ENCODE data around the gene ATP2B1. TPM values are rescaled to one million over a fixed set of nuclear protein-coding genes. Genes with fewer than 3 reads are reported as not detected.

Gene ATP2B1
- total and polyA plus RNA-seq, 9 donors = 9.0 to 60.3 (median 25.6) TPM

GRCh38 chr12:89729946-89730459, 21.4 kb upstream of the ATP2B1 start:
- H3K27ac ChIP-seq = no peak overlapping the region
- WGBS, 3 donors = 74 to 80% (median 77%) methylated on average over 4 of the region's 4 CpGs
- H3K27me3 ChIP-seq = no peaks in the 10 kb centered on the region
- H3K4me3 ChIP-seq = no peak overlapping the region
- no peak for DNase-seq
- no peak for TF ChIP-seq CTCF (IDR thresholded peaks at IDR 0.05)
- TF ChIP-seq EP300 (IDR thresholded peaks at IDR 0.05) = no peak
- TF ChIP-seq POLR2A (IDR thresholded peaks at IDR 0.05) = no peak
- no peaks in the 10 kb centered on the region for H3K4me1 ChIP-seq (ENCODE audit: insufficient read depth)
- no peaks in the 10 kb centered on the region for H3K9me3 ChIP-seq
- H3K36me3 ChIP-seq = no peaks in the 10 kb centered on the region
- intact Hi-C loops (cut with DNase I) = no loop called here

- intact Hi-C loops (cut with DNase I) = loop anchor here in 1 of 4 donors (5.0 kb wide), 1 partner anchor 371 kb away; the partner anchor contains the start of gene DUSP6
- H3K9me3 ChIP-seq = no peaks in the 10 kb centered on the region
- H3K36me3 ChIP-seq = no peaks in the 10 kb centered on the region
Measured at GRCh38 chr12:89723276-89723675, 14.6 kb upstream of the ATP2B1 start.

GRCh38 chr12:89721291-89721987, 12.8 kb upstream of the ATP2B1 start:
- no peaks in the 10 kb centered on the region for H3K27me3 ChIP-seq
- no peaks in the 10 kb centered on the region for H3K9me3 ChIP-seq
- no peak overlapping the region for H3K4me3 ChIP-seq
- intact Hi-C loops (cut with DNase I) = loop anchor here in 1 of 4 donors (5.0 kb wide), 1 partner anchor 369 kb away; the partner anchor contains the start of gene DUSP6
- H3K36me3 ChIP-seq = no peaks in the 10 kb centered on the region
- no peak for TF ChIP-seq EP300 (IDR thresholded peaks at IDR 0.05)
- TF ChIP-seq POLR2A (IDR thresholded peaks at IDR 0.05) = no peak
- TF ChIP-seq CTCF (IDR thresholded peaks at IDR 0.05) = no peak
- no peak overlapping the region for H3K27ac ChIP-seq
- WGBS, 3 donors = 85 to 92% (median 90%) methylated on average over 8 of the region's 8 CpGs
- no peak for DNase-seq
- no peaks in the 10 kb centered on the region for H3K4me1 ChIP-seq (ENCODE audit: insufficient read depth)

More at GRCh38 chr12:89723276-89723675, 14.6 kb upstream of the ATP2B1 start:
- DNase-seq = no peak
- Histone ChIP-seq H3K4me3 (no peak overlapping the region), H3K27ac (no peak overlapping the region), H3K4me1 (ENCODE audit: insufficient read depth) (no peaks in the 10 kb centered on the region), H3K27me3 (no peaks in the 10 kb centered on the region)
- no peak for TF ChIP-seq EP300 (IDR thresholded peaks at IDR 0.05)
- TF ChIP-seq CTCF (IDR thresholded peaks at IDR 0.05) = no peak
- no peak for TF ChIP-seq POLR2A (IDR thresholded peaks at IDR 0.05)

- TF ChIP-seq CTCF (IDR thresholded peaks at IDR 0.05) (no peak), POLR2A (IDR thresholded peaks at IDR 0.05) (no peak), EP300 (IDR thresholded peaks at IDR 0.05) (no peak)
- 89 to 95% (median 93%) methylated on average over 2 of the region's 2 CpGs for WGBS, 3 donors
- Histone ChIP-seq H3K4me3 (no peak overlapping the region), H3K36me3 (no peaks in the 10 kb centered on the region), H3K27me3 (no peaks in the 10 kb centered on the region), H3K4me1 (ENCODE audit: insufficient read depth) (no peaks in the 10 kb centered on the region), H3K27ac (no peak overlapping the region), H3K9me3 (no peaks in the 10 kb centered on the region)
- intact Hi-C loops (cut with DNase I) = no loop called here
- no peak for DNase-seq
Measured at GRCh38 chr12:89717759-89718523, 9.3 kb upstream of the ATP2B1 start.
